NB4 (cell line): ENCODE measurements around the gene CCDC71L.

Source experiments
- DNase-seq: peaks from one replicate; pipeline ENCODE4 v3.0.0; 2010; ENCODE audit warnings: low read depth
- H3K4me3 ChIP-seq: one replicate; pipeline ENCODE4 v1.5.1; 2011; ENCODE audit warnings: mild to moderate bottlenecking, low read depth, low read length, moderate library complexity
- CTCF ChIP-seq: IDR thresholded peaks from one replicate; pipeline ENCODE4 v1.5.1; 2012; ENCODE audit warnings: low read depth, low read length
- MAX ChIP-seq: IDR thresholded peaks from 2 replicates; pipeline ENCODE4 v1.6.1; 2011; ENCODE audit warnings: low read depth, low read length
- MYC ChIP-seq: IDR thresholded peaks from 2 replicates; pipeline ENCODE4 v1.6.1; 2011; ENCODE audit warnings: low read depth, low read length
- POLR2A ChIP-seq: IDR thresholded peaks from 2 replicates; pipeline ENCODE4 v1.6.1; 2011; ENCODE audit warnings: mild to moderate bottlenecking; ENCODE audit not compliant: insufficient read length; ENCODE audit errors: extremely low read depth

Gene CCDC71L

DNA sequence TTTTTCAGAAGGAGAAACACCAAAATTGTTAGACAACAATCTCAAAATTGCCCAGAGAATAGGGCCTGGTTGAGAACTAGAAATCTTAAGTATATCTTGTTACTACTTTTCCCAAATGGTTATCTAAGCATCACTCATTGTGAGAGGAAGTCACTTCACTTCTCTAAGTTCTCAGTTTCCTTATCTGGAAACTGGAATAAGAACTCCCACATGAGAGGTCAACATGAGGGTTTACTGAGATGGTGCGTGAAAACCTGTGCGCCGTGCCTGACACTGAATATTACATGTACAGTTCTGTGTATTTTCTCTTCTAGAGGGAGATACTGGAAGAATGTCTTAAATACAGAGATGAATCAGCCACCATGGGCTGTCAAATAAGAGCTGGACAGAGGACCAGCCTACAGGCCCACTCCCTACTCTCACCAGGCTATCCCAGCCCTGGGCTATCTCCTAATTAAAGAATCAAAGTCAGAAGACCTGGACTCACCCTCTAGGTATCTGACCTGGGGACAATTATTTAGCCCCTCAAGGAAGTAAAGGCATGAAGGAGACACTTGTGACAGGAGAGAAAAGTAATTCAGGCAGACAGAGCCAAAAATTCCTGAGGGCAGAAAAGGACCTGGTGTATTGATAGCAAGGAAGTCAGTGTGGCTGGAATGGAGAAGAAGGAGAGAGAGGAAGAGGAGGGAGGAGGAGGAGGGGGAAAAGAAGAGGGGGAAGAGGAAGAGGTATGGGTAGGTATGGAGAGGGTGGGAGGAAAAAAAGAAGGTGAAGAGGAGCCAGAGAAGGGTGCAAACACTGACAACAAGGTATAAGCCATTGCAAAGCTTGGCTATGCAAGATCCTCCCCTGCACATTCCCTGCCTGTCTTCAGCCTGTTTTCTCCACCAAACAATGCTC lies 44.9 kb downstream of the CCDC71L start:
- no peak for TF ChIP-seq POLR2A
- no peak for TF ChIP-seq CTCF
- H3K4me3 ChIP-seq = no peak overlapping the region
- no peak for DNase-seq

DNA sequence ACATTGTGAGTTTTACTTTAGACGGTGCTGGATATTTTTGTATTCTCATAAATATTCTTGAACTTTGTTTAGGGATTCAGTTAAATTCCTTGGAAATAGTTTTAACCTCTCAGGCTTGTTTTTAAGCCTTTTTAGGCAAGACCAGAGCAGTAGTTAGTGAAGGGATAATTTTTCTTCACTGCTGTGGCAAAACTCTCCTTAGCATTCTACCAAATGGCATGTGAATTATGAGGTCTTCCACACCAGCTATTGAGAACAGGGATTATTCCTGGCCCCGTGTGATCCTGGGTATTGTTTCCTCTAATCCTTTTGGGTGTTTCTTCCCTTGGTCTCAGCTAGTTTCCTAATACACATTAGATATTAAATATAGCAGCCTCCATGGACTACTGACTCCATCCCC lies 46.2 kb downstream of the CCDC71L start:
- TF ChIP-seq MYC = no peak
- H3K4me3 ChIP-seq = no peak overlapping the region
- DNase-seq = no peak

DNA sequence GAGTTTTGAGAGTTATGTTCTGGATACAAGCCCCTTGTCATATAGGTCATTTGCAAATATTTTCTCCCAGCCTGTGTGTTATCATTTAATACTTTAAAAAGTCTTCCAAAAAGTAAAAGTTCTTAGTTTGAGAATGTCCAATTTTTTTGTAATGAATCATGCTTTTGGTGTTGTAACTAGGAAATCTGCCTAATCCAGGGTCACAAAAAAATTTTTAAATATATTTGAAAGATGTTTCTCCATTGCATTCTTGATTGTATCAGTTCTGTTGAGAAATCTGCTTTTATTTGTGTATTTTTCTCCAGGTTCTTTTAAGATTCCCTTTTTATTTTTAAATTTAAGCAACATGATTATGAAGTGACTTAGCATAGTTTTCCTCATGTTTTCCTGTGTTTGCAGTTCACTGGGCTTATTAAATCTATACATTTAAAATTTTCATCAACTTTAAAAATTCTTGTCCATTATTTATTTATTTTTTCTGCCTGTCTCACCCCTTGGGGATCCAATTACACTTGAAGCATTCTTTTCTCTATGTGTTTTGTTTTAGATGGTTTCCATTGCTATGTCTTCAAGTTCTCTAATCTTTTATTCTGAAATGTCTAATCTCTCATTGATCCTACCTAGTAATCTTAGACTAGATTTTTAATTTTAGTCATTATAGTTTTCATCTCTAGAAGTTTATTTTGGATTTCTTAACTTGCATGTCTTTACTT lies 47.0 kb downstream of the CCDC71L start:
- H3K4me3 ChIP-seq = no peak overlapping the region
- no peak for DNase-seq
- TF ChIP-seq POLR2A (no peak), CTCF (no peak), MYC (no peak)

- no peak for DNase-seq
- H3K4me3 ChIP-seq = no peak overlapping the region
- TF ChIP-seq MAX = no peak
- TF ChIP-seq CTCF = no peak
These were observed 47.7 kb downstream of the CCDC71L start for GRCh38 chr7:106613279-106613678.

- no peak for DNase-seq
- no peak overlapping the region for H3K4me3 ChIP-seq
- no peak for TF ChIP-seq MAX
- no peak for TF ChIP-seq CTCF
- no peak for TF ChIP-seq POLR2A
- TF ChIP-seq MYC = no peak
These were observed 48.5 kb downstream of the CCDC71L start for GRCh38 chr7:106612432-106612831.

GRCh38 chr7:106611911-106612310 lies 49.0 kb downstream of the CCDC71L start:
- TF ChIP-seq MAX (no peak), CTCF (no peak), POLR2A (no peak), MYC (no peak)
- H3K4me3 ChIP-seq = no peak overlapping the region
- DNase-seq = no peak
